Hippocampal formation (tissue), 2 donors: ENCODE data around the gene ARHGEF1.
"Not testable (repeated sequence)": the region's sequence is repeated elsewhere in the genome, so short reads cannot be mapped to it uniquely, and the experiment has no call there.

Experiments used
- DNase-seq, 2 donors: peaks; one replicate each; lab custom pipeline; 2025; lab: John Stamatoyannopoulos, UW

ARHGEF1 gene

GRCh38 chr19:41930926-41931592 lies 48.1 kb downstream of the ARHGEF1 start:
- DNase-seq, result no peak

GRCh38 chr19:41932259-41932719 lies 49.3 kb downstream of the ARHGEF1 start:
- DNase-seq, result no peak

GRCh38 chr19:41932720-41933332 lies 49.8 kb downstream of the ARHGEF1 start:
- no peak for DNase-seq

- no peak for DNase-seq
Measured at GRCh38 chr19:41933693-41934426, 50.9 kb downstream of the ARHGEF1 start.

- DNase-seq, result peak; percentile 3 to 32
Measured at GRCh38 chr19:41934849-41935374, 51.9 kb downstream of the ARHGEF1 start.

GRCh38 chr19:41935760-41936415 lies 52.9 kb downstream of the ARHGEF1 start:
- DNase-seq, result no peak

GRCh38 chr19:41936416-41936850 lies 53.4 kb downstream of the ARHGEF1 start:
- DNase-seq, result no peak

GRCh38 chr19:41936961-41937360 lies 54.0 kb downstream of the ARHGEF1 start:
- no peak for DNase-seq

- DNase-seq, result no peak
Measured at GRCh38 chr19:41937525-41938468, 54.8 kb downstream of the ARHGEF1 start.

- not testable (repeated sequence) for DNase-seq
Measured at GRCh38 chr19:41939209-41939608, 56.2 kb downstream of the ARHGEF1 start.

GRCh38 chr19:41939861-41940730 lies 57.1 kb downstream of the ARHGEF1 start:
- DNase-seq, result no peak

GRCh38 chr19:41940731-41941409 lies 57.9 kb downstream of the ARHGEF1 start:
- DNase-seq, result no peak

GRCh38 chr19:41941410-41942202 lies 58.6 kb downstream of the ARHGEF1 start:
- DNase-seq, result no peak

- DNase-seq, result no peak
Measured at GRCh38 chr19:41944336-41944735, 61.4 kb downstream of the ARHGEF1 start.

- DNase-seq, result no peak
Measured at GRCh38 chr19:41945135-41945766, 62.3 kb downstream of the ARHGEF1 start.

GRCh38 chr19:41947091-41947490 lies 64.1 kb downstream of the ARHGEF1 start:
- no peak for DNase-seq

- DNase-seq, result peak; percentile 0 to 69
Measured at GRCh38 chr19:41951686-41952172, 68.7 kb downstream of the ARHGEF1 start.

- DNase-seq, result no peak
Measured at GRCh38 chr19:41955521-41955920, 72.5 kb downstream of the ARHGEF1 start.
